ENCODE measurements around the gene VAV2. TPM values are rescaled to one million over a fixed set of nuclear protein-coding genes. Genes with fewer than 3 reads are reported as not detected.

VAV2 gene
- total RNA-seq, 3 donors from 2014 or later (not counting 1 experiment from before 2014, with no cell fraction given), result 3.9 to 5.1 (median 4.8) TPM

GRCh38 chr9:133973791-133974630, 18.1 kb downstream of the VAV2 start:
- WGBS (ENCODE audit: insufficient coverage), result 93% methylated on average over 22 of the region's 22 CpGs
- intact Hi-C loops (cut with micrococcal nuclease), result no loop called here
- Histone ChIP-seq H3K4me1 (ENCODE audit: control insufficient read depth, insufficient read depth, low read length) (peaks cover 12% of the 10 kb centered on the region), H3K4me3 (ENCODE audit: low read length) (no peak overlapping the region), H3K36me3 (ENCODE audit: control insufficient read depth, insufficient read depth, low read length) (no peaks in the 10 kb centered on the region), H3K9me3 (ENCODE audit: control insufficient read depth, insufficient read depth, low read length) (no peaks in the 10 kb centered on the region), H3K27ac (ENCODE audit: low read length) (no peak overlapping the region), H3K27me3 (ENCODE audit: control insufficient read depth, insufficient read depth, low read length) (no peaks in the 10 kb centered on the region)
- H3K9me3 Mint-ChIP-seq, result no peaks in the 10 kb centered on the region
- ATAC-seq (no peak), DNase-seq (no peak)
- H3K27me3 Mint-ChIP-seq (ENCODE audit: low read depth in 2 of 2), result no peaks in the 10 kb centered on the region
- H3K36me3 Mint-ChIP-seq, result no peaks in the 10 kb centered on the region
- TF ChIP-seq CTCF (IDR thresholded peaks at IDR 0.05), result no peak
- H3K27ac Mint-ChIP-seq, result no peak overlapping the region
- no peaks in the 10 kb centered on the region for H3K4me1 Mint-ChIP-seq
- no peak overlapping the region for H3K4me3 Mint-ChIP-seq

DNA sequence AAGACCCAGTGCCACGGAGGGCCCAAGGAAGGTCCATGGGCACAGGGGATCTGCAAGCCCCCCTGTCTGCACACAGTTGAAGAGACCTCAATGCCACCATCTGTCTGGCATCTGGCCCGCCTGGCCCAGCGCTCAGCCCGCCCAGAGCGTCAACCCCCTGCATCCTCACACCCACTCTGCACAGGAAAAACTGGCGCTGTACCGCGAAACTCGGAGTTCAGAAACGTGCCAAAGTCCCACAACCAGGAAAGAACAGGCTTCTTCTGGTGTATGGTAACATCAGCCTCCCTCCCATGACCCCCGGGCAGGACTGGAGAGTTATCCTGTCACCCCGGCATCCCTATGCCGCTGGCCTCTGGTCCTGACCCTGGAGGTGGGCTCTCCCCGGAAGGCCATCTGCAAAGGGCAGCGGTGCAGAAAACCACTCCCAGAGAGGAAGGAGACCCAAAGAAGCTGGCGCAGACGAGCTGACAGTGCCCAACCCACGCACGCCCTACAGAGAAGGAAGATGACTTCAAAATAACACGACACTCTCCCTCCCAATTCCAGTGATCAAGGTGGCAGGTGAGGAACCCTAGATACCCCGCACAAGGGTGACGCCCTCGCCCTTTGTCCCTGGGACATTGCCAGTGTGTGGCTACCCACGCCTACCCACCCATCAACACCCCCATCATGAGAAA, 18.9 kb downstream of the VAV2 start:
- H3K4me3 ChIP-seq (ENCODE audit: low read length), result no peak overlapping the region
- DNase-seq (no peak), ATAC-seq (no peak)
- WGBS (ENCODE audit: insufficient coverage), result 69% methylated on average over 24 of the region's 24 CpGs
- no peak overlapping the region for H3K4me3 Mint-ChIP-seq
- H3K4me1 ChIP-seq (ENCODE audit: control insufficient read depth, insufficient read depth, low read length), result peaks cover 12% of the 10 kb centered on the region
- H3K27me3 ChIP-seq (ENCODE audit: control insufficient read depth, insufficient read depth, low read length), result no peaks in the 10 kb centered on the region
- no peaks in the 10 kb centered on the region for H3K9me3 Mint-ChIP-seq
- no peaks in the 10 kb centered on the region for H3K9me3 ChIP-seq (ENCODE audit: control insufficient read depth, insufficient read depth, low read length)
- H3K36me3 Mint-ChIP-seq, result no peaks in the 10 kb centered on the region
- no peak for TF ChIP-seq CTCF (IDR thresholded peaks at IDR 0.05)
- H3K27ac ChIP-seq (ENCODE audit: low read length), result no peak overlapping the region
- H3K36me3 ChIP-seq (ENCODE audit: control insufficient read depth, insufficient read depth, low read length), result no peaks in the 10 kb centered on the region
- no peak overlapping the region for H3K27ac Mint-ChIP-seq
- no peaks in the 10 kb centered on the region for H3K27me3 Mint-ChIP-seq (ENCODE audit: low read depth in 2 of 2)
- H3K4me1 Mint-ChIP-seq, result no peaks in the 10 kb centered on the region
- intact Hi-C loops (cut with micrococcal nuclease), result no loop called here

- Mint-ChIP-seq H3K4me1 (no peaks in the 10 kb centered on the region), H3K36me3 (no peaks in the 10 kb centered on the region), H3K27me3 (ENCODE audit: low read depth in 2 of 2) (no peaks in the 10 kb centered on the region), H3K27ac (no peak overlapping the region), H3K9me3 (no peaks in the 10 kb centered on the region), H3K4me3 (no peak overlapping the region)
- ATAC-seq (no peak), DNase-seq (no peak)
- no peak overlapping the region for H3K4me3 ChIP-seq (ENCODE audit: low read length)
- H3K36me3 ChIP-seq (ENCODE audit: control insufficient read depth, insufficient read depth, low read length), result no peaks in the 10 kb centered on the region
- H3K4me1 ChIP-seq (ENCODE audit: control insufficient read depth, insufficient read depth, low read length), result peaks cover 12% of the 10 kb centered on the region
- no peak for TF ChIP-seq CTCF (IDR thresholded peaks at IDR 0.05)
- H3K27ac ChIP-seq (ENCODE audit: low read length), result no peak overlapping the region
- H3K9me3 ChIP-seq (ENCODE audit: control insufficient read depth, insufficient read depth, low read length), result no peaks in the 10 kb centered on the region
- intact Hi-C loops (cut with micrococcal nuclease), result no loop called here
- H3K27me3 ChIP-seq (ENCODE audit: control insufficient read depth, insufficient read depth, low read length), result no peaks in the 10 kb centered on the region
- WGBS (ENCODE audit: insufficient coverage), result 91% methylated on average over 30 of the region's 30 CpGs
Observed at GRCh38 chr9:133971981-133972941, 19.9 kb downstream of the VAV2 start.
